Cardiac septum (tissue), 1 donor: ENCODE results near the gene FKBP1B. TPM values are rescaled to one million over a fixed set of nuclear protein-coding genes. Genes with fewer than 3 reads are reported as not detected.
"Not testable (repeated sequence)": the region's sequence is repeated elsewhere in the genome, so short reads cannot be mapped to it uniquely, and the experiment has no call there.

ENCODE experiments used
- DNase-seq: peaks from one replicate; pipeline ENCODE4 v3.0.0-alpha.2; 2020; ENCODE audit warnings: low spot score
- intact Hi-C: fragments of 100-400 bp; cut with DNase I; formaldehyde crosslinking; loops from one replicate; pipeline ENCODE4 v1.14.0; 2022
- total RNA-seq: library from RNA; stranded (reverse); fragmentation: NEBNext Ultra II Directional; extraction: Animal tissue kit (Norgen Biotek cat#: 25700); gene quantifications from one replicate; pipeline ENCODE4 v1.2.1, GENCODE V29; 2021
- donor health status: DM: no; HTN: no; CAD: no.

FKBP1B gene
- total RNA-seq, 1 donor from 2014 or later, result 2.0 TPM

DNA sequence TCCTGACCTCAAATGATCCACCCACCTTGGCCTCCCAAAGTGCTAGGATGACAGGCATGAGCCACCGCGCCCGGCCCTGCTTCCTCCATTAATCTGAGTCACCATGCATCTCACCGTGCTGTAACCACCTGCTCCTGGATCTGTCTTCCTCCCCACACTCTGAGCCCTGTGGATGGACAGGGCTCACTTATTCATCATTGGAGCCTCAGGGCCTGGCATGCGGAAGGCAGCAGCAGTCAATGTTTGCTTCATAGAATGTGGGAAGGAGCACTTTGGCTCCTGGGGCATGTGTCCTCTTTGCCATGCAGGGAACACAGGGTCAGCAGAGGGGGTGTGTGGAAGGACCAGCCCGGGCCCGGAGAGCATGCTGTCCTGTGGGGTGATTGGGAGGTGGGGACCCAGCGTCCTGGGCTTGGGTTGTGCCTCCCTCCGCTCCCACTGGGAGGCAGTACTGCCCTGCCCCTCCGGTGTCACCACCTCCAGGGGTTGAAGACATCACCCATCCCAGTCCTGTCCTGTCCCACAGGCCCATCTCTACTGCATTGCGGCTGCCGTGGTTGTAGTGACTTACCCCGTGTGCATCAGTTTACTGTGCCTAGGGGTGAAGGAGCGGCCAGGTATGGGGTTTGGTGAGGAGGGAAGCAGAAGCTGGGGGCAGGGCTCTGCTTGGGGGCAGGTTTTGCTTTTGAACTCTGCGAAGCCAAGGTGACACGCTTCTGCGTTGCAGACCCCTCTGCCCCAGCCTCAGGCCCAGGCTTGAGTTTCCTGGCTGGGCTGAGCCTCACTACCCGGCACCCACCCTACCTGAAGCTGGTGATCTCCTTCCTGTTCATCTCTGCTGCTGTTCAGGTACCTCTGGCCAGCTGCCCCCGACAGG, 28.2 kb upstream of the FKBP1B start:
- no peak for DNase-seq
- intact Hi-C loops, result no loop called here

DNA sequence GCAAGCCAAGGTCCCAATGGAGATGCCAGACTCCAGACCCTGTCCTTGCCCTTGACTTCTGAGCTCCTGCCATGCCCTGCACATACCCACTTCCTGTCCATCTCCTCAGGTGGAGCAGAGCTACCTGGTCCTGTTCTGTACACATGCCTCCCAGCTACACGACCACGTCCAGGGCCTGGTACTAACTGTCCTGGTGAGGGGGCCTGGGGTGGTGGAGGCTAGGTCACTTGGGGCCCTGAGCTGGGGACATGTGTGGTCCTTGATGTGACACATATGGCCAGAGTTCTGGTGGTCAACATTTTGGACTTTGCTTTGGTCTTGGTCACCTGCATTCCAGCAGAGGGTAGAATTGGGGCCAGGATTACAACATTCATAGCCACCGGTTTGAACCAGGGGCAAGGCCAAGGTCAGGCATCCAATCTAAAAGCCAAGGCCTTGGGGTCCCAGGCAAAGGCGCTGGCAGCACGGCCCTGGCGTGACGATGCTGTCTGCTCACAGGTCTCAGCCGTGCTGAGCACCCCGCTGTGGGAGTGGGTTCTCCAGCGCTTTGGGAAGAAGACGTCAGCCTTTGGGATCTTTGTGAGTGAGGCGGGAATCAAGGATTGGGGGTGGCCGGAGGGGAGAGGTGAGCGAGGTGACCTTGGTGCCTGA, 27.1 kb upstream of the FKBP1B start:
- intact Hi-C loops, result no loop called here
- no peak for DNase-seq

DNA sequence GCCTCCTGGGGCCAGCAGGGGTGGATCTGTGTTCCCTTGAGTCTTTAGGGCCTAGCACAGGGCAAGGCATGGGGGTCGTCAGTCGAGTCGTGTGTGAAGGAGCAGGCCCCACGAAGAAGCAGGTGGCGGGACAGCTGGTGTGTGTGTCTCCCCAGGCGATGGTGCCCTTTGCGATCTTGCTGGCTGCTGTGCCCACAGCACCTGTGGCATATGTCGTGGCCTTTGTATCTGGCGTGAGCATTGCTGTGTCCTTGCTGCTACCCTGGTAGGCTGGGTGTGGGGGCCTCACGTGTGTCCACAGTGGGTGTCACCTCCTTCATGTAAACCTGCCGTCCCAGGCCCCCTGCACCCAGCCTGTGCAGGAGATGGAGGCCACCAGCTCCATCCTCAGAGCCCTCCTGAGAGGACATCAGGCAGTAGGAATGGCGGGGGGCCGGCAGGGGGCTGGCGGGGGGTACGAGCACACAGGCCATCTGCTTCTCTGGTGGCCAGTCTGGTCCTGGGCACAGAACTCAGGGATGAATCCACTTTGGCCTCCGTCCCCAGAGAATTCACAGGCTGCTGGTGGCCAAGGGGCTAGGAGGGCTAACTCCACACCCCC, 26.5 kb upstream of the FKBP1B start:
- DNase-seq, result no peak
- intact Hi-C loops, result no loop called here

DNA sequence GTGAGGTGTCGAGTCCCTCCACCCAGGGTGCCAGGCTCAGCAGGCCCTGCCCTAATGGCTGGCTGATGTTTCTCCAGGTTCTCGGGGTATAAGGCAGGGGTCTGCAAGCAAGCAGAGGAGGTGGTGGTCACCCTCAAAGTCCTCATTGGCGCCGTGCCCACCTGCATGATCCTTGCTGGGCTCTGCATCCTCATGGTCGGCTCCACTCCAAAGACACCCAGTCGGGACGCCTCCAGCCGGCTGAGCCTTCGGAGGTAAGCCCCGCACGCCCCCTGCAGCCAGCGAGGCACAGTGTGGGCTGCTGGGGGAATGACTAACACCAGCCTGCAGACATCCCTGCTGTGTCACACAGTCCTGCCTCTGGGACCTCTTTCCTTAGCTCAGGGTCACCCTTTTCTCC, 25.5 kb upstream of the FKBP1B start:
- no peak for DNase-seq
- intact Hi-C loops, result no loop called here

DNA sequence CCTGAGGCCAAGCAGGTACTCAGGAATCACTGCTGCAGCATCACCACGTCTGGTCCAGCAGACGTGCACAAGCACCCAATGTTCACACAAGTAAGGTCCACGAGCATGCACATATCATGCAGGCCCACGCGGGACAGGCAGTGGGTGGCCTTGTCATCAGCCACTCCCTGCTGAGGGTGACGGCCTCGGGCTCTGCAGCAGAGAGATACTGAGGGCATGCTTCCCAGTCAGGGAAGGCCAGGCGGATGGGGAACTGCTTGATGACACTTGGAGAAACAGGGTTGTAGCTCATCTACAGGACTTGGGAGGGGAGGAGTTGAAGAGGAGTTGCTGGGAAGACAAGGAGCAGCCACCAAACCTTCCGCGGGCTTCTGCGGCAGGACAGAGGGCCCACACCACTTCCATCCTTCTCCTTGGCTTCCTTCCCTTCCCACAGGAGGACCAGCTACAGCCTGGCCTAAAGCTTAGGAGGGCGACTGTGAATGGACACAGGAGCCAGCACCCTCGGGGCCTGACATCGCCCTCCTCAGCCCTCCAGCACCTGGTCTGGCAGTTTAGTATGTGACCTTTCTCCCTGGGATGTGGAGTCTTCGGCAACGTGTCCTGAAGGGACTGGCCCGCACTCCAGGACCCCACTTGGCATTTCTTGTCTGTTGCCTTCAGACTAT, 24.4 kb upstream of the FKBP1B start:
- intact Hi-C loops, result no loop called here
- no peak for DNase-seq

DNA sequence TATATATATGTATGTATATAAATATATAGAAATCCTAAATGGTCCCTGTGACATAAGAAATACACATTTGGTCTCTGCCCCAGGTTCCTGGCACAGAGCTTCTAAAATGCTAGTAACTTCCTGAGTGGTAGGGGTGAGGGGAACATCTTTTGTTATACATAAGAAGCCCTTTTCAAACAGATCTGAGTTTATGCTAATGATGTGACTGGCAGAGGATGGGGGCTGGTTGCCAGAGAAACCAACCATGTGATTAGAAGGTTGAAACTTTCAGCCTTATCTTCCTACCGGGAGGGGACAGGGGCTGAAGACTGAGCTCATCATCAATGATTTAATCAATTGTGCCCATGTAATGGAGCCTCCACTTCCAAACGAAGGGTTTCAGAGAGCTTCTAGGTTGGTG, 23.3 kb upstream of the FKBP1B start:
- intact Hi-C loops, result no loop called here
- no peak for DNase-seq

DNA sequence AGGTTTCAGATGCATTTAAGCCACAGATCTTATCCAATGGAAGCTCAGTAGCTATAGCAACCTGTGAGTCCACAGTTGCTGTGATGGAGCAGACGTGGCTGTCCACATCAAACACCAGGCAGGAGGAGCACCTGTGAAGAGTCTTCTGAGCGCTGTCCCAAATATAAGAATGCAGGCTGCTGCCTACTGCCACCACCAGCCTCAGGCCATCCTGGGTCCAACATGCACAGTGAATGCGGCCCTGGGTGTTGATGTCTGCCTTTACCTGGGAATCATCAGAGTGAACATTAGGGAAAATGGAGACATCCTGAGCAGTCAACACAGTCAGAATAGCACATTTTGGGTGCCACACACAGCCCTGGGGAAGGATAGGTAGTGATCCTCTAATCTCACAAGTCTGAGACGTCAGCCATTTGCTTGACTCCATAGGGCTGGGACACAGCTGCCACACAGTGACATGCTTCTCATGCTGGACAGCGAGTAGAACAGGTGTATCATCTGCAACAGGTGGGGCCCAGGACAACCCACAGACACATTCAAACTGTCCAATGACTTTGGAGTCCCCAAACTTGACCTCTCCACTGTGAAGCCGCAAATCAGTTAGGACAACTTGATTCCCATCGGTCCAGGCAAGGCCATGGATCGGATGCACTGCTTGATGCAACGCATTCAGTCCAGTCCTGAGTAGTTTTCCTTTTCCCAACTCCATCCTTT, 10.6 kb upstream of the FKBP1B start:
- intact Hi-C loops, result no loop called here
- no peak for DNase-seq

DNA sequence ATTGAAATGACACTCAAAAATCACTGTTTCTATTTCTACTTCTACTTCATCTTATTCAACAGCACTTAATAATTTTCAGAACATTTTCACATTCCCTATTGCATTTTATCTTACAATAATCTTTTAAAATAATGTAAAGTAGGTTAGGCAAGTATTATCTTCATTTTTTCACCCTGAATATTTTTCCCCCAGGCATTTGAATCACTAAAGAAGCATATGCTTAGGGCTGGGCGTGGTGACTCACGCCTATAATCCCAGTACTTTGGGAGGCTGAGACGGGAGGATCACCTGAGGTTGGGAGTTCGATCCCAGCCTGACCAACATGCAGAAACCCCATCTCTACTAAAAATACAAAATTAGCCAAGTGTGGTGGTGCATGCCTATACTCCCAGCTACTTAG, 9.0 kb upstream of the FKBP1B start:
- intact Hi-C loops, result loop anchor here (10.0 kb wide), 1 partner anchor 116 kb away; the partner anchor contains the start of gene ATAD2B
- DNase-seq, result no peak

DNA sequence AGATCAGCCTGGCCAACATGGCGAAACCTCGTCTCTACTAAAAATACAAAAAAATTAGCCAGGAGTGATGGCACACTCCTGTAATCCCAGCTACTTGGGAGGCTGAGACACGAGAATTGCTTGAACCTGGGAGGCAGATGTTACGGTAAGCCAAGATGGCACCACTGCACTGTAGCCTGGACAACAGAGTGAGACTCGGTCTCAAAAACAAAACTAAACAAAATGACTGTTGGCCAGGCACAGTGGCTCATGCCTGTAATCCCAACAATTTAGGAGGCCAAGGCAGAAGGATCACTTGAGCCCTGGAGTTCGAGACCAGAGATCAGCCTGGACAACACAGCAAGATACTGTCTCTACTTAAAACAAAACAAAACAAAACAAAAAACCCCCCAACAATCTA, 6.4 kb upstream of the FKBP1B start:
- intact Hi-C loops, result loop anchor here (10.0 kb wide), 1 partner anchor 118 kb away; the partner anchor contains the start of gene ATAD2B
- DNase-seq, result not testable (repeated sequence)

DNA sequence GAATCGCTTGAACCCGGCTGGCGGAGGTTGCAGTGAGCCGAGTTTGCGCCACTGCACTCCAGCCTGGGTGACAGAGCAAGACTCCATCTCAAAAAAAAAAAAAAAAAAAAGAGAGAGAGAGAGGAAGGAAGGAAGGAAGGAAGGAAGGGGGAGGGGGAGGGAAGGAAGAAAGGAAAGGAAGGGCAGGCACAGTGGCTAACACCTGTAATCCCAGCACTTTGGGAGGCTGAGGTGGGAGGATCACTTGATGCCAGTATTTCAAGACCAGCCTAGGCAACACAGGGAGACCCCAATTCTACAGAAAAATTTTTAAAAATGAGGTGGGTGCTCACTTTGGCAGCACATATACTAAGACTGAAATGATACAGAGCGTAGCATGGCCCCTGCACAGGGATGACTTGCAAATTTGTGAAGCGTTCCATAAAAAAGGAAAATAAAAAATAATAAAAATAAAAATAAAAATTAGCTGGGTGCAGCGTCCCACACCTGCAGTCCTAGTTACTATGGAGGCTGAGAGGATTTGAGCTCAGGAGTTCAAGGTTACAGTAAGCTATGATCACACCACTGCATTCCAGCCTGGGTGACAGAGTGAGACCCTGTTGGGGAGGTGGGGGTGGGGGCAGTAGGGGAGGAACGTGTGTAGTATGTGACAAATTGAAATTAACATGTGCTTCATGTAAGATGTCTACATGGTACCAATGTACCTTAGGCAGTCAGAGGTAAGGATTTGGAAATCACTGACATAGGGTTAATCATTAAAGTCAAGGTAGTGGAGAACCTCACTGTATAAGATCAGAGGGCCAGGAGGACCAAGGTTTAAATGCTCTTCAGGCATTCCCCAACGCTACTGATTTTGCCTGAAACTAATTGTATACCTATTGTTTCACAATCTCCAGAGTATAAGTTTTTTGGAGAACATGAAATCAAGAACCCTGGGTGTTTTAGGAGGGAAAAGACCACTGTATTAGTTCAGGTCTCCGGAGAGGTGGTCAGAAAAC, 3.7 kb upstream of the FKBP1B start:
- DNase-seq, result no peak
- intact Hi-C loops, result loop anchor here (10.0 kb wide), 1 partner anchor 121 kb away; the partner anchor contains the start of gene ATAD2B

DNA sequence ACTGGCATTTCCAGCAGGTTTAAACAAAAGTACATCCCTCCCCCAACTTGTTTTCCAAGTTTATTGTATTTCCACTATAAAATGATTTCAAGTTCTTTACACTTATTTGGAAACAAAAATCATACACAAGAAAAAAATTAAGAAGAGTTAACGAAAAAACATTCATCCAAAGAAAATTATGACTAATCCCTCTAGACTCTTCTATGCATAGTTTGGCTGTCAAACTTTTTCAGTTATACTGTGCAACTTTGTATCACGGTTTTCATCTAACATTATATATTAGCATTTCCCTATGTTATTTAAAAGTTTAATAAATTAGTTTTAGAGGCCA, 3.0 kb upstream of the FKBP1B start:
- intact Hi-C loops, result loop anchor here (10.0 kb wide), 1 partner anchor 122 kb away; the partner anchor contains the start of gene ATAD2B
- DNase-seq, result no peak

DNA sequence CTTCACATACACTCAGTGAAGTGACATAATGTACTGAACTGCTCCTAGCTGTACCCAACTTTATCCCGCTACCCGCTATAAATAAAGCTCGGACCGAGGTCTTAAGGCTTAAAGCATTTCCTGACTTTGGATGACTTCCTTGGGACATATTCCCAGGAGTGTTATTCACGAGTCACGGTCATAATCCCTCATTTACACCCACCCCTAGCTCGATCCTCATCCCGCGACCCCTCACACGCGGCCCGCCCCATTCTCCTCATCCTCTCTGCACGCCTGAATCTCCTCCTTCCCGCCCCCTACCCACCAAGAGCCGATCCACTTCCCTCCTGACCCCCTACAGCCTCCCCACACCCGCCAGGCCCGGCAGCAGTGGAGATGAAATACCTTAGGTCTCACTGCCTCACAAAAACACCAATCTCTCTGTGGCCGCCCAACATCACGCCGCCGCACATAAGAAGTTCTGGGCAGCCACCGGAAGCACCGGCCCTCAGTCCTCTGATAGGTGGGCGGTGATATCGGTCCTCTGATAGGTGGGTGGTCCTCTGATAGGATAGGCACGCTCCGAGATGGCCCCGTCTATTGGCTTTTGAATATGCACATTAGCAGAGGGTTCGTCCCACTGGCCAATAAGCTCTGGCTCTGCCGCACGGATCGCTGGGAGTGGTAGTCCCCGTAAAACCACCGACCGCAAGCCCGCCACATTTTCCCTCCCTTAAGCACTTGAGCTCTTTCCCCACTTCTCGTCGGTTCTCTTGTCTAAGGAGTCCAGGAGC, 2.4 kb upstream of the FKBP1B start, which contains the start of gene WDCP:
TSS of gene WDCP (minus strand) at position 462 of the 773 bp plus-strand sequence. CDS start 7,897 bp downstream, outside the sequence.
- intact Hi-C loops, result loop anchor here (10.0 kb wide), 1 partner anchor 122 kb away; the partner anchor contains the start of gene ATAD2B

DNA sequence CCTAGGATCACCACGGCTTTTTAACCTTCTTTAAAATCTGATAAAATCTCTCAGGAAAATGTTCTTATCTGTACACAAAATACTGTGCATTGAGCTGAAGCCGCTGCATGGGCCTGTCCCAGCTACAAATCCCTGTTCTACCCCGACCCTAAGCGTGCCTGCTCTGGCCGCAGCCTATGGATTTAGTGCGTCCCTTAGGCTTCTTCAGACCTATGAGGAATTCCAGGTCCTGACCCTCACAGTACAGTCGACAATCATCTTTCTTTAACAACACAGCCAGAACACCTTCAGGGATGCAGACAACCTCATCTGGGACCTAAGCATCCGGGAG, 1.9 kb upstream of the FKBP1B start:
- intact Hi-C loops, result loop anchor here (10.0 kb wide), 1 partner anchor 123 kb away; the partner anchor contains the start of gene ATAD2B
- DNase-seq, result no peak

More for the DNA sequence above, 2.4 kb upstream of the FKBP1B start, which contains the start of gene WDCP:
- peak; percentile 95 for DNase-seq

DNA sequence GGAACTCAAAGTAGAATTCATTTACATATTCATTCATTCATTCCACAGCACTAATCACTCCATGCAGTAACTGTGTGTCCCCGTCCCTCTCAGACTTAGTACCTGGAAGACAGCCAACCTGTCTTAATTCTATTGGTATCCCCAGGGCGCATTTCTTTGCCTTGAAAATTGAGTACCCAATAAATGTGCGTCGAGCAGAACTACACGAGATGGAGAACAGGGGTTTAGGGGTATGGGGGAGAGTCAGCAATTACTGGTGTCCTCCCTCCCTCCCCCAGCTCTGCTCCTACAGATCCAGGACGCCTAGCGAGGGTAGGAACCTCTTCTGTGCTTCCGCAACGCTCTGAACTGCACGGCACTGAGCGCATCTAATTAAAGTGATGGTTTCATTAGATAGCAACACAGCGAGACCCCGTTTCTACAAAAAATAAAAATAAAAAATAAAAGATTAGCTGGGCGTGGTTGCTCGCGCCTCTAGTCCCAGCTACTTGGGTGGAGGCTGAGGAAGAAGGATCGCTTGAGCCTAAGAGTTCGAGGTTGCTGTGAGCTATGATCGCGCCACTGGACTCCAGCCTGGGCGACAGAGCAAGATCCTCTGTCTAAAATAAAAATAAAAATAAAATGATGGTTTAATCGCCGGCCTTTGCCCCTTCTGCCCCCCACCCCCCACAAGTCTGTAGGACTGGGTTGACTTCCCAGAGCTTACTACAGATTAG, 614 bp upstream of the FKBP1B start:
- intact Hi-C loops, result loop anchor here (10.0 kb wide), 1 partner anchor 124 kb away; the partner anchor contains the start of gene ATAD2B

DNA sequence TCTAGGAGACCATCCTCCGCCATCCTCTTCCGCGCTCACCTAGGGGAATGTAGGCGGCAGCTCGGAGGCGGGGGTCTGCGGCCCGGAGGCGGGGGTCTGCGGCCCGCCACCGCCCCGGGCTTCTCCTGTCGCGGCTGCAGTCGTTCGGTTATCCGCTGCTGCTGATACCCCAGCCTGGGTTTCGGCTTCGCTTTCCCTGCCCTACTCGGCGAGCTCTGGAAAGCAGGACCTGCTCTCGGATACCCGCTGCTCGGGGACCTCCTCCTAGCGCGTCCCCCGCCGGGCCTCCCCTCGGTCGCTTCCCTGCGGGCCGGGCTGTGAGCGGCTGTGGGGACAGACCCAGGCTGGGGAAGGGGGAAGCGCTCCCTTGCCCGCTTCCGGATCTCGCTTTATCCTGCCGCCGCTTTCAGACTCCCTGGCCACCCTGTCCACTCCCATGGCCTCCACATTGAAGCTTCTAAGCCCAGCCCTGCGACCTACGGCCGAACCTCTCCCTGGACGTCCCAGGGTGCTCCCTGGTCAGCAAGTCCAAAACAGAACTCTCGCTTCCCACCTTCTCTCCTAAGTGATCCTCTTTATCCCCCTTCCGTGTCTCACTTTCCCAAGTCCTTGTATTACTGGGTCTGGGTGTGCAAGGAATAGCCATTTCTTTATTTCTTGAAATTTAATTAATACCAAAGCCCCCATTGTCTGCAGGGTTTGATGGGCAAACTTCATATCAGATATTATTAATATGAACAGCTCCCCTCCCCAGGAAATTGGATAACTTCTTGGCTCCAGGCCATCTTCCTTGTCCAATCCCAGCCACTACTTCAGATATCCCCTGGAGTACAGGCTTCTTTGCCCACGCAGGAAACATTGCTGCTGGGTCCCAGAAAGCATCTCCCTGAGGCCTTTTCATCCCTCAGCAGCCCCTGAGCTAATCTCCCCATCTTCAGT, 769 bp downstream of the FKBP1B start:
- intact Hi-C loops, result no loop called here

More for the DNA sequence above, 614 bp upstream of the FKBP1B start:
- DNase-seq, result no peak

More for the DNA sequence above, 769 bp downstream of the FKBP1B start:
- peak; percentile 76 for DNase-seq
